C4-2B (cell line): Measurements from ENCODE around the gene ELMO1.

Experiments
- H3K27ac ChIP-seq: fragments of 450-650 bp; 2 replicates; pipeline ENCODE4 v1.5.1; 2017
- ZFX ChIP-seq: fragments of 450-650 bp; IDR thresholded peaks from 2 replicates; pipeline ENCODE4 v1.6.1; 2017
- TF ChIP-seq, protein P1 (sequence below): fragments of 450-650 bp; conservative IDR thresholded peaks from 2 replicates; pipeline ENCODE4 v1.5.1; 2017; ENCODE audit warnings: mild to moderate bottlenecking

ELMO1 gene

DNA sequence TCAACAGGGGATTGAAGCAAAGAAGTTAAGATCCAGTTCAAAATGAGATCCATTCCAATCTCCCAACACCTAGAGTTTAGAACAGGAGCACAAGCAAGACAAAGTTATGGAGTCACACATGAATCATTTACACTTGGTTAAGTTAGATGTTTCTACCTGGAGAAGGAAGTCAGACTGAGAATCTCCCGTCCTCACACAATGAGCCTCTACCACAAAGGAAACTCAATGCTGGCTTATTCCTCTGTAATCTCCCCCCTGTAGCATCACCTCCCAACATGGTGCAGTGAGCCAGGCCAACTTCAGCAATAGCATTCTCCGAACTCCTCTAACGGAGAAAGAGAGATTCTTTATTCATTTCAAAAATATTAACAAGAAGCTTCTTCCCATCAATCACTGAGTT is 82.2 kb downstream of the ELMO1 start:
- H3K27ac ChIP-seq = no peak overlapping the region
- TF ChIP-seq, protein P1, sequence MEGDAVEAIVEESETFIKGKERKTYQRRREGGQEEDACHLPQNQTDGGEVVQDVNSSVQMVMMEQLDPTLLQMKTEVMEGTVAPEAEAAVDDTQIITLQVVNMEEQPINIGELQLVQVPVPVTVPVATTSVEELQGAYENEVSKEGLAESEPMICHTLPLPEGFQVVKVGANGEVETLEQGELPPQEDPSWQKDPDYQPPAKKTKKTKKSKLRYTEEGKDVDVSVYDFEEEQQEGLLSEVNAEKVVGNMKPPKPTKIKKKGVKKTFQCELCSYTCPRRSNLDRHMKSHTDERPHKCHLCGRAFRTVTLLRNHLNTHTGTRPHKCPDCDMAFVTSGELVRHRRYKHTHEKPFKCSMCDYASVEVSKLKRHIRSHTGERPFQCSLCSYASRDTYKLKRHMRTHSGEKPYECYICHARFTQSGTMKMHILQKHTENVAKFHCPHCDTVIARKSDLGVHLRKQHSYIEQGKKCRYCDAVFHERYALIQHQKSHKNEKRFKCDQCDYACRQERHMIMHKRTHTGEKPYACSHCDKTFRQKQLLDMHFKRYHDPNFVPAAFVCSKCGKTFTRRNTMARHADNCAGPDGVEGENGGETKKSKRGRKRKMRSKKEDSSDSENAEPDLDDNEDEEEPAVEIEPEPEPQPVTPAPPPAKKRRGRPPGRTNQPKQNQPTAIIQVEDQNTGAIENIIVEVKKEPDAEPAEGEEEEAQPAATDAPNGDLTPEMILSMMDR = no peak
- TF ChIP-seq ZFX = no peak

DNA sequence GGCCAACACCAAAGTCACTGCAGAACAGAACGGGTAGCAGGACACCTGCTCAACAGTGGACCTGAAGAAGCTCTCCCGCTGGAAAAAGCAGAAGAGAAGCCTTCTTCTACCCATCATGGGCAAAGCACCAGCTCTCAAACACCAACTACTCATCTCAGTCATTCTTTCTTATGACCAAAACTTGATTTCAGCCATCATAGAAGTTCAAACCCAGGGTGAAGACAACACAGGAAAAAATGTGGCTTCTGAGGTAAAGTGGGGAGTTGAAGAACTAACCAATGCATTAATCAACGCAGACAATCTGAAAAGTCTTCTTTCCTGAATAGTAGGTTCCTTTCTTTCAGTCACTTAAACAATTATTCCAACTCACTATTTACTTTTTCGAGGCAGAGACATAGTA is 83.3 kb downstream of the ELMO1 start:
- no peak overlapping the region for H3K27ac ChIP-seq
- TF ChIP-seq, protein P1 = no peak
- no peak for TF ChIP-seq ZFX

DNA sequence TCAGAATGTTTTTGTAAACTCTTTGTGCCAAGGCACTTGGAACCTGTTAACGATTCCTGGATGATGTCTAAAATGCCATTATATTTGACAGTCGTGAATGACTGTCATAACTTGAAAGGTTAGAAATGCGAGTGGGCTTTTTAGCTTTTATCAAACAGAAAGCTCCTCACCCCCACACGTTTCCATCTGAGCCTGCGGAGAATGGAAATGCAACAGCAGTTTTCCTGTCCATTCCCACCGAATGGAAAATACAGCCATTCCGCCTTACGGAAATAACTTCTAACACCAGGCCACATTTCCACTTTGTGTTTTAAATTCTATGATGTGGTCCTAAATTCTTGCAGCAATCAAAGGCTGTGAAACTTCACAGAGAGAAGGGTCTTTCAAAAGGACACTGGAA is 83.8 kb downstream of the ELMO1 start:
- no peak for TF ChIP-seq ZFX
- TF ChIP-seq, protein P1 = no peak
- no peak overlapping the region for H3K27ac ChIP-seq

DNA sequence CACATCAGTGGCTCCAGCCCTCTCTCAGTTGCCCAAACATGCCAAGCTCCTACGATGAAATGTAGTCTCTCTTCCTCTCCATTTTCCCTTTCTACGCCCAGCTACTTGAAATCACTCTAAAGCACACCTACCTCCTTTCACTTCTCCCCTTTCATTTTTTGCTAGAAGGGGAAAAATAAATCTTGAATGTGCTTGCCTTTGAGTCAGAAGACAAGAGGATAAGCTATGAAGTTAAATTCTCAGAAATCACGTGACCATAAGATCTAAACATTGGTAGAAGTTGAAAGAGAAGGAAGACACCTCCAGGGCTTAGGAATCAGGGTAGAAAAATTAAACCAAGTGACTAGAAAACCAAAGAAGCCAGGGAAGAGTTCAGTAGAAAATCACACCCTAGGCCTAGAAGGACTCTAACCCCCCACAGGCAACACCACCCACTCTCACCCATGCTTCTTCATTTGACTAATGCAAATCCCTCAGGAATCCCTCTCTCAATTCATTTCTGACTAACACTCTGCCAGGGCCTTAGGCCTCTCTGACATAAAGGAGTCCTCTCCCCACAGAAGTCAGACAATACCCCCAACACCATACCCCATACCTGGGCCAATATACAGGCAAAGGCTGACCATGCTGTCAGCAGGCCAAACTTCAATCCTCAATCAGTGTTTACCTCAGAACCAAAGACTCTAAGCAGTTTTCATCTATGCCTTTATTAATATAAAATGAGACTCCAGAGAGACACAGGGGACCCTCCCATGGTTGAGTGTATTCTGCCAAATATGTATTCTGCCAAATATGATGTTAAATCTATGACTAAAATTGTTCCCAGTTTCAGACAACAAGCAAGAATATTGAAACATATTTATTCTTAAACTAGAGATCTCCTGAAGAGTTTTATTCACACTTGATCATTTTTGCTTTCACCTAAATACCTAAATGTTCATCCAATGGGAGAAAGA is 84.8 kb downstream of the ELMO1 start:
- no peak overlapping the region for H3K27ac ChIP-seq
- TF ChIP-seq ZFX = no peak
- TF ChIP-seq, protein P1 = no peak

DNA sequence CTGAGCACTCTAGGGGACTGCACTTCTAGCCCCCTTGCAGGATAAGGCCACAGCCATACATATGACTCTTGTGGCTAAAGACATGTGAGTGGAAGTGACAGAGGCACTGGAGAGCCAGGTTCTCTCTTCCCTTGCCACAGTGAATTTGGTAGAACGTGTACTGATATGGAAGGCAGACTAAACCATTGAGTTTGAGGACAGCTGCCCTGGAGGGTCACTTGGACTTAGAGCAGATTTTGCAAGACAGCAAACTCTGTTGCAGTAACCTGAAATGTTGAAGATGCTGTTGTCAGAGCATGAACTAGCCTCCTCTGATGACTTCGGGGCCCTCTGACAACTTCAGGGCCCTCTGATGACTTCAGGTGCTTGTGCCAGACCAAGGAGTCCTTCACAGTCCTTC is 85.9 kb downstream of the ELMO1 start:
- no peak overlapping the region for H3K27ac ChIP-seq
- TF ChIP-seq, protein P1 = no peak
- TF ChIP-seq ZFX = no peak

DNA sequence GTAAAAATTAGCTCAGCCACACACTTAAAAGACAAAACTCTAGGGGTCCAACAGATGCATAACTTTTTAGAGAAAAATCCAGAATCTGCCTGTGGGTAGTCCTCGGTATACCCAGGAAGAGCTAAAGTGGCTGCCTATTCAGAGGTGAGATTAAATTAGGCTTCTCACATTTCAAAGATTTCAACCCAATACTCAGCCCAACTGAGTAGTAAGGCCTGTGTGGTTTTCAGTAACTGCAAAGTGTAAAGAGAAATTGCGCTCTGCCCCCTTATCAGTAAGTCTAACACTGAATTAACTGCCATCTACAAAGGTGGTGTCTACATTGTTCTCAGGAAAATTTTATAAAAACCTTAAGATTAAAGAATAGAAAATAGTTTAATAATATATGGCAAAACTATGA is 88.2 kb downstream of the ELMO1 start:
- no peak overlapping the region for H3K27ac ChIP-seq
- TF ChIP-seq ZFX = no peak
- TF ChIP-seq, protein P1 = no peak

DNA sequence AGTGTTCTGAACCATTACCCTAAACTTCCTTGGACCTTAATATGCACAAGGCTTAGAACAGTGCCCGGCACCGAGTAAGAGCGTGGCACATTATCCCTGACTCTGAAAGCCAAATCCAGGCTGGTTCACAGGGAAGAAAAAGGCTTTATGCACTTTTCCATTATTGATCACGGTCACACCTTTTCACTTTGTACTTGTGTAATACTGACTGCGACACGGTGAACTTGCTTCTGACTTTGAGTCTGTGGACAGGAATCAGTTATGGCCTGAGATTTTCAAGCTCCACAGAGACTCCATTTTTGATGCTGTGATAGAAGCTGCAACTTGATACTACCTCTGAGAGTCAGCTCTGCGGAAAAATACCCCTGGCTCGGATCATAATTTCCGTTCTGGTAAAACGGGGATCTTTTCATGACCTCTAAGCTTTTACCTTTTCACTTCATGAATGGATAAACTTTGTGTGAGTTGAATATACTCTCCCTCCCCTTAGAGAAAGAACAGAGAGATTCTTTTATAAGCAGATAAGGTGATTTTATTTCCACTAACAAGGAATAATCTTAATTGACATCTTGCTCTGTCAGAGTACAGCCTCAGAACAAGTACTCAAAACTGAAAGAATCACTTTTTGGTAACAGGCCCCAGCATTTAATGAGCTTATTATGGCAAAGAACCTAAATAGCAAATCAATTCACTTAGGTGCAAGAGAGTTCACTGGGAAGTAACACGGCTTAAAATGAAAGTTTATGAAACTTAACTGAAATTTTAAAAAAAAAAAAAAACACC is 88.8 kb downstream of the ELMO1 start:
- no peak overlapping the region for H3K27ac ChIP-seq
- TF ChIP-seq, protein P1 = no peak
- no peak for TF ChIP-seq ZFX
